Activated CD4-positive, alpha-beta T cell treated with anti-CD3 and anti-CD28 coated beads for 48 hours (primary cell): ENCODE data around the gene DMAC2L.
"Not testable (repeated sequence)": the region's sequence is repeated elsewhere in the genome, so short reads cannot be mapped to it uniquely, and the experiment has no call there.

Source experiments
- DNase-seq: peaks from one replicate; pipeline ENCODE4 v3.0.0-alpha.2; 2020

Gene DMAC2L

GRCh38 chr14:50331596-50331995 lies 19.5 kb downstream of the DMAC2L start:
- DNase-seq: no peak

DNA sequence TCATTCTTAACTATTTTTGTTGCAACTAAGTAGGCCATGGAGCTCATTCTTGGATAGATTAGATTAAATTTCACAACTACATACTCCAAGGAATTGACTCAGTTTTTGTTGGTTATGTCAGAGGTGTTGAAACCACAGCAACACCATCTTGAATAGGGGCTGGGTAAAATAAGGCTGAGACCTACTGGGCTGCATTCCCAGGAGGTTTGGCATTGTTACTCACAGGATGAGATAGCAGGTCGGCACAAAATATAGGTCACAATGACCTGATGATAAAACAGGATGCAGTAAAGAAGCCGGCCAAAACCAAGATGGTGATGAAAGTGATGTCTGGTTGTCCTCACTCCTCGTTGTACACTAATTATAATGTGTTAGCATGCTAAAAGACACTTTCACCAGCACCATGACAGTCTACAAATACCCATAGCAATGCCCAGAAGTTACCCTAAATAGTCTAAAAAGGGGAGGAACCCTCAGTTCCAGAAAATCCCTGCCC lies 20.9 kb downstream of the DMAC2L start:
- DNase-seq: no peak

- DNase-seq: no peak
Measured at GRCh38 chr14:50334211-50334610, 22.1 kb downstream of the DMAC2L start.

DNA sequence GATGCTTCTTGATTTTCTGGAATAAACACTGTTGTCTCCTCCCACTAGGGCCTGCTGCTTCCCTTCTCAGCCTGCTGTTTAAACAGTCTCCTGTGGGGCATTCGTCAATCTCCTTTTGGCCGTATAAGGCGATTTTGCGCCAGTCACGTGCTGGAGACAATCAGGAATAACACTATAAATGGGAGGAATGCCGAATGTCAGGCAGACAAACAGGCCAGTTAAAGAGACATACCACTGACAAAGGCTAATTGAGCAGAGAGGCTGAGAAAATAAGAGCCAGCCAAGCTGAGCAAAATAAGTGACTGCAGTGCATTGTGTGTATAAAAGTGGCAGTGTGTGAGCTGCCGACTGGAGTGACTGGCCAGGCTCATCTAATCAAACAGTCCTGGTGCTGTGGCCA lies 23.3 kb downstream of the DMAC2L start:
- DNase-seq: no peak

GRCh38 chr14:50335989-50336824 lies 24.1 kb downstream of the DMAC2L start:
- DNase-seq: peak; percentile 11

DNA sequence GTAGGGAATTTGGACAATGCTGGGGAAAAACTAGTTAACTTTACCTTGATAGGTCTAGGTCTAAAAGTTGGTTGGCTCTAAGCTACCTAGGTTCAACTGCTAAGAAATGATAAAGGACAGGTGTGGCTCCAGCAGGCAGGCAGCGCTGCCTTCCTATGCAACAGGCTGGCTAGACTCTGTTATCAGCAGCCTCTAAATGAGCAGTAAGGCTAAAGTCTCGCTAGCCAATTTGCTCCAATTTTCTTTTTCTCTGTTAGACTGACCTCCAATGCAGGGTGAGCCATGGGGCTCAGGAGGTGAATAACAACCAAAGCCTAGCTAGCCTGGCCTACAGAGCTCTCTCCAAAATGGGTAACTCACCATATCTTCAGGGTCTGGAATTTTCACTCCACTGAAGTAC lies 26.5 kb downstream of the DMAC2L start:
- DNase-seq: no peak

DNA sequence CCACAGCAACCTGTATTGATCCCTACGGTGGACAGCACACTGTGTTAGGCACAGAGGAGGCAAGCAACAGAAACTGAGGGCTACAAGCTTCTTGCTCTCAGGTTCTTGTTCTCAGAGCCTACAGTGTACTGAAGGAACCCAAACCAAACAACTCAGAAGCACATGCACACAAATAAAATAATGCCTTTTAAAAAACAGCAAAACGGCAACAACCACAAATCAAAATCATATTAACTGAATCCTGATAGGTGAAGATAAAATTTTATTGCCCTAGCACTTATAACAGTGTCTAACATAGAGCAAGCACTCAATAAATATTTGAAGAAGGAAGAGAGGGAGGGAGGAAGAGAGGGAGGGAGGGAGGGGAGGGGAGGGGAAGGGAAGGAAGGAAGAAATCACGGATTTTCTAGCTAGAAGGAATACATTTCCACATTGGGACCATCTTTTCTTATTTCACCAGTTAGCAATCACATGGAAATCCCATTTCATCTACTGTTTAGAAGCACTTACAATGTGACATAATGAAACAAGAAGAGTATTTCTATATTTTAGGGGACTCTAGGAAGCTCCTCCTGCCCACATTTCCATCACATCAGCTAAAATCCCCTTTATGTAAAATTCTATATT lies 27.2 kb downstream of the DMAC2L start:
- DNase-seq: no peak

GRCh38 chr14:50340045-50340444 lies 27.9 kb downstream of the DMAC2L start:
- DNase-seq: no peak

DNA sequence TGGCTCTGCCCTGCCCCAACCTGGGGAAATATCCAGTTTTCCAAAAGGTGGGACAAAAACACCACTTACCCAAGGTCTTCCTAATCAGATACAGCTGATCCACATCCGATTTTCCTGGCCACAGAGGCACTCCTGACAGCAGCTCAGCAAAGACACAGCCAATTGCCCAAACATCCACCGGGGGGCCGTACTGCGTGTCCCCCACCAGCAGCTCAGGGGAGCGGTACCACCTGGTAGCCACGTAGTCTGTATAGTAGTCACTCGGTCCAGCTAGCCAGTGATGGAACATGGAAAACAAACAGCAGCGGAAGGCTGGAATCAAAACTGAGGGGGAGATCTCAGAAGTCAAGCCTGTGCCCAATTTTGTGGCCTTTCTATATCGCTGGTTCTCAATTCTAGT lies 28.8 kb downstream of the DMAC2L start:
- no peak for DNase-seq

DNA sequence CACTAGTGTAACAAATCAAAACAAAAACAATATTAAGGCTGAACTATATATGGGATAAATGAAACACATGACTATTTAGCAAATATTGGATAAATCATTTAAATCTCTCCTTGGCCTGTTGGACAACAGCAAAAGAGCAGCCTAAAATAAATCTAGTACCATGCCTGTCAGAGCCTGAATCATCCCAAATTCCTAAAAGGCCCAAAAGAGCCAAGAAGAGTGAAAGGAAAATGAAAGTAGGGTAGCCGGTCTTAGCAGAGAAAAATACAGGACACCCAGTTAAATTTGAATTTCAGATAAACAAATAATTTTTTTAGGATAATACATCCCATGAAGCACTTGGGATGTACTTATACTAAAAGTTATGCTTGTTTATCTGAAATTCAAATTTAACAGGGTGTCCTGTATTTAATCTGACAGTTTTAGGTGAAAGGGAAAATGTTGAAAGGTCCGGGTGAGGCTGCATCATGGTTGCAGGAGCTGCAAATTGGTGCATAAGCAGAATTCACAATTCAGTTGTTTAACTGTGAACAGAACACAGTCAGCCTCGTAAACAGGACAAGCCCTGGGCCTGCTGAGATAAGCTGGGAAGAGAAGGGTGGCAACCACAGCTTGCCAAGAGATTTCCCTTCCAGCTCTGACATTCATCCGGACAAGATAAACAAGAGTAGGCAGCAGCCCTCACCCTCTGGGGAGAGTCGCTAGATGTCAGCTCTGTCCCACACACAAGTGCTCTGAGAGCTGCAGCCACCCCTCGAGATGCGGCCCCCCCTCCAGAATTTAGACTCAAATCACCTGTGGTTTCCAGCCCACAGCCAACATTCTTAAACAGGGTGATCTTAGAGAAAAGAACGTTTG lies 30.3 kb downstream of the DMAC2L start:
- peak; percentile 57 for DNase-seq

DNA sequence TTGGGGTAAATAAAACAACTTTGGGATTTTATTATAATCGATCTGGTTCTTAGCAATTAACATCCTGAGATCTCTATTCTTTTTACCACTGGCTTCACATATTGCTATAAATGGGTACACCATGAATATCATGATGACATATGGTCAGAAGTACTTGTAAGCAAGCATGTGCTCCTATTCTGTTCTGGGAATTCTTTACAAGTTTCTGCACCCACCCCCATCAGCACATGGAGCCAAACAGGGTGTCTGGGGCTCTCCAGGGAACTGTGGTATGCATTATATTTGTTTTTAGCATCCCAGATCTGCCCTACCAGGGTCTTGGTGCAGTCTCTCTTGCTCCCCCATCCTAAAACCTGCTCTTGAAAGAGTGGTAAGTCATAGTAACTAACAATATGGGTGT lies 31.3 kb downstream of the DMAC2L start:
- DNase-seq: no peak

DNA sequence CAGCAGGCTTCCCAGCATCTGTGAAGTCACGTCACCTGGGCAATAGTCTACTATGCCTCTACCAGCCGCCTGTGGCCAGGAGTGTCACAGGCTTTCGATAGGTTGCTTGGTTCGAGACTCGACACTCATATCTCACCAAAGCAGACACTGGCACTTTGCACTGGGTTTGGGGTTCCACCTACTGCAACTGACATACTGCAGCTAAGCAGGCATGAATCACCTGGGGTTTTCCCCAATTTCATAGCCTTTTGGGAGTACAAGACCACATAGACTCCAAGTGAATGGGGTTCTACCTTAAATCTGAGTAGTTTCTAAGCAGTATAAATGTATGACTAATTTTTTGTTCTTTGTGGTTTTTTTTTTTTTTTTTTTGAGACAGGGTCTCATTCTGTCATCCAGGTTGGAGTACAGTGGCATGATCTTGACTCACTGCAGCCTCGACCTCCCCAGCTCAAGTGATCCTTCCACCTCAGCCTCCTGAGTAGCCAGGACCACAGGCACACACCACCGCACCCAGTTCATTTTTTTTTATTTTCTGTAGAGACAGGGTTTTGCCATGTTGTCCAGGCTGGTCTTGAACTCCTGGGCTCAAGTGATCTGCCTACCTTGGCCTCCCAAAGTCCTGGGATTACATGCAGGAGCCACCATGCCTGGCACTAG lies 32.1 kb downstream of the DMAC2L start:
- peak; percentile 86 for DNase-seq

- DNase-seq: no peak
Measured at GRCh38 chr14:50344876-50345563, 32.9 kb downstream of the DMAC2L start.

DNA sequence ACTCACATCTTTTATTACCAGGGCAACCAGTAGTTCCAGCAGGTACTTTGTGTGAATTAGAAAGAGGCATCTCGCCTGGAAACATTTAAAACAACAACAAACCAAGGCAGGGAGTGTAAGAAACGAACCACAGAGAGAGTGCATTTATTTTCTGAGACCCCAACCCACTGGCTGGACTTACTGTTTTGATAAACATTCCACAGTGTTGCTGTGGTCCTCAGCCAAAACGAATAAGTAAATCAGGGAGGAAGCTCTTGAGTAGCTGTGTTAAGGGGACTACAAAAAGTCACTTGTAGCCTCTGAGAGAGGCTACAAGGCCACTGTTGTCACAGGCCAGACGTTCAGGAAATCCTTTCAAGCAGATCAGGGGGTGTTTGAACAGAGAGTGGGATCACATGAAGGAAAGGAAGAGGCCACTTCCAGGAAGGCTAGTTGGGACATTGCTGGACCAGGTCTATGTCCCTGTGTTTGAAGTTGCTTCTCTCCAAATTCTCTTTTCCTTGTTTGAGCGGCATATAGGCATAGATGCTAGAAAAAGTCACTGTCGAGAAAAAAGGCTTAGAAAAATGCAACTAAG lies 33.8 kb downstream of the DMAC2L start:
- no peak for DNase-seq

DNA sequence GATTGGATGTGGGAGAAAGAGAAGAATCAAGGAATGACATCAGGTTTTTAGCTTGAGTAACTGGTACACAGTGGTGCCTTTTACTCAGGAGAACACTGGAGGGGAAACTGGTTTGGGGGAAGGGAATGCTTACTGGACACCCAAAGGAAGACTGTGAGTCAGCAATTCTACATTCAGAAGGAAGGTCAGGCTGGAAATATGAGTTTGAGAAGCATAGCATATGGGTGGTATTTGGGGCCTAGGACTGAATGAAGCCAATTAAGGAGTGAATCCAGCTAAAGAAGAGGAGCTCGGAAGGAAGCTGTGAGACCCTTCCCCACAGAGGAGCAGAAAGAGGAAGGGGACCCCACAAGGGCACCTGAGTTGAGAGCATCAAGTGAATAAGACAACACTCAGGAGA lies 35.4 kb downstream of the DMAC2L start:
- no peak for DNase-seq

- no peak for DNase-seq
Measured at GRCh38 chr14:50348933-50349332, 36.8 kb downstream of the DMAC2L start.

GRCh38 chr14:50350975-50351374 lies 38.9 kb downstream of the DMAC2L start:
- DNase-seq: no peak

- no peak for DNase-seq
Measured at GRCh38 chr14:50352584-50352983, 40.5 kb downstream of the DMAC2L start.

DNA sequence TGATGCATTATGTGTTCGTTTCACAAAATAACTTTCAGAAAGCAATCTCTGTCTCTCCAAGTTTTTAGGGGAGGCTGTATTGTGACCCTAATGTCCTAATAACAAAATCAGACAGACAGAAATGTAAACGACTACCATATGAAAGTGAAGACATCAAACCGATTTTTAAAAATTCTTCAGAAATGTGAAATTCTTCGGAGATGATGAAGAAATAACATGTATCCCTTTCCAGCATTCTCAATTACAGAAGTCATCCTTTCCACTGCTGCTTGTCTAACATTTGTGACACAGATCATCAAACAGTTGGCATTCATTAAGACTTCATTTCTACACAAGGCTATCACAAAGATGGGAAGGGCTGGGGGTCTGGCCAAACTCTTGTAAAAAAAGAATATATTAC lies 41.0 kb downstream of the DMAC2L start:
- DNase-seq: no peak

GRCh38 chr14:50354527-50354926 lies 42.4 kb downstream of the DMAC2L start:
- no peak for DNase-seq

DNA sequence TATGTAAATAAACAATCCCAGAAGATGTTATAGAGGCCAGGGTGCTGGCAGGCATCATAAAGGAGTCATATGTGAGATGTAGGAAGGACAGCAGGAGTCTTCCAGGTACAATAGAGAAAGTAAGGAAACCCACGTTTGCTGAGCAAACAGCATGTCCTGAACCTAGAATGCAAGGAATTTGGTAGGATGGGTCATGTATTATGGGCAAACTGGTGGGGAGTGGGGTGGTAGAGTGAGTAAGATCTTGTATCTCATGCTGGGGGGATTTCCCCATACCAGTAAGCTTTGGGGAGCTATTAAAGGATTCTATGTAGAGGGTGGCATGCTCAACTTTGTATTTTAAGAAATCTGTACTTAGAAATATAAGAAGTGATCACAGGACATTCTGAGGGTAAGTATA lies 43.6 kb downstream of the DMAC2L start:
- no peak for DNase-seq

GRCh38 chr14:50356283-50356682 lies 44.2 kb downstream of the DMAC2L start:
- DNase-seq: not testable (repeated sequence)
